Lower lobe of right lung (tissue), 2 donors: Measurements from ENCODE around the gene IP6K3. TPM values are rescaled to one million over a fixed set of nuclear protein-coding genes. Genes with fewer than 3 reads are reported as not detected.
A peak's percentile ranks its signal among the peaks of the same experiment; 100 is the strongest.

Source experiments
- ATAC-seq, 2 donors: fragments of 200-7000 bp; cut with Tn5 transposase; one replicate each; pipeline ENCODE4 v1.9.1; 2020 to 2022; ENCODE audit warnings: mild to moderate bottlenecking in 2 of 2, moderate library complexity in 2 of 2
- DNase-seq: peaks from one replicate; pipeline ENCODE4 v3.0.0-alpha.2; 2020
- H3K27ac ChIP-seq: fragments of 200-600 bp; one replicate; pipeline ENCODE4 v1.8.0; 2022
- H3K27me3 ChIP-seq: fragments of 200-600 bp; one replicate; pipeline ENCODE4 v1.8.0; 2022; ENCODE audit warnings: low read depth
- H3K36me3 ChIP-seq: fragments of 200-600 bp; one replicate; pipeline ENCODE4 v1.8.0; 2022; ENCODE audit warnings: mild to moderate bottlenecking
- H3K4me1 ChIP-seq: fragments of 200-600 bp; one replicate; pipeline ENCODE4 v1.8.0; 2022
- H3K4me3 ChIP-seq: fragments of 200-600 bp; one replicate; pipeline ENCODE4 v1.8.0; 2022; ENCODE audit warnings: mild to moderate bottlenecking
- H3K9me3 ChIP-seq: fragments of 200-600 bp; one replicate; pipeline ENCODE4 v1.8.0; 2022
- CTCF ChIP-seq: fragments of 200-600 bp; IDR thresholded peaks from one replicate; pipeline ENCODE4 v1.8.0; 2022; ENCODE audit warnings: antibody characterized with exemption, mild to moderate bottlenecking
- intact Hi-C: fragments of 100-400 bp; cut with DNase I; formaldehyde crosslinking; loops from one replicate; pipeline ENCODE4 v1.11.0; 2022
- total RNA-seq: library from RNA; stranded (reverse); fragmentation: NEBNext Ultra II Directional; extraction: Animal tissue kit (Norgen Biotek cat#: 25700); gene quantifications from one replicate; pipeline ENCODE4 v1.2.1, GENCODE V29; 2021
- donor health status: DM: no; HTN: yes; CAD: no; lungs with severe emphysema.

IP6K3 gene
- total RNA-seq, 1 donor from 2014 or later = 3.5 TPM

GRCh38 chr6:33790379-33790778 is 43.7 kb upstream of the IP6K3 start:
- ATAC-seq (no peak), DNase-seq (no peak)
- no peaks in the 10 kb centered on the region for H3K9me3 ChIP-seq
- H3K27ac ChIP-seq = no peak overlapping the region
- intact Hi-C loops = no loop called here
- no peaks in the 10 kb centered on the region for H3K27me3 ChIP-seq
- no peak for TF ChIP-seq CTCF
- peaks cover 33% of the 10 kb centered on the region for H3K4me1 ChIP-seq
- H3K36me3 ChIP-seq = peaks cover 8% of the 10 kb centered on the region
- no peak overlapping the region for H3K4me3 ChIP-seq

- ATAC-seq (no peak), DNase-seq (no peak)
- peak overlapping the region; percentile 97 for H3K27ac ChIP-seq
- peak overlapping the region; percentile 90 for H3K4me3 ChIP-seq
- H3K9me3 ChIP-seq = no peaks in the 10 kb centered on the region
- peaks cover 41% of the 10 kb centered on the region for H3K4me1 ChIP-seq
- H3K36me3 ChIP-seq = peaks cover 17% of the 10 kb centered on the region
- TF ChIP-seq CTCF = no peak
- intact Hi-C loops = no loop called here
- no peaks in the 10 kb centered on the region for H3K27me3 ChIP-seq
Measured at GRCh38 chr6:33789550-33789895, 42.8 kb upstream of the IP6K3 start.

GRCh38 chr6:33788694-33789549 is 42.2 kb upstream of the IP6K3 start, which contains the start of gene LEMD2:
LEMD2 (minus strand) TSS chr6:33789130; CDS start chr6:33789116, 14 bp downstream.
- peak; percentile 98 for ATAC-seq
- H3K4me1 ChIP-seq = peaks cover 45% of the 10 kb centered on the region
- TF ChIP-seq CTCF = no peak
- DNase-seq = peak; percentile 94
- H3K27ac ChIP-seq = peak within 1 kb of the TSS; percentile 97
- H3K36me3 ChIP-seq = peaks cover 23% of the 10 kb centered on the region
- no peaks in the 10 kb centered on the region for H3K27me3 ChIP-seq
- H3K9me3 ChIP-seq = no peaks in the 10 kb centered on the region
- intact Hi-C loops = no loop called here
- peak within 1 kb of the TSS; percentile 90 for H3K4me3 ChIP-seq

- TF ChIP-seq CTCF = no peak
- ATAC-seq (peak; percentile 74 to 80), DNase-seq (peak; percentile 85)
- Histone ChIP-seq H3K27me3 (no peaks in the 10 kb centered on the region), H3K4me1 (peaks cover 45% of the 10 kb centered on the region), H3K27ac (peak overlapping the region; percentile 97), H3K9me3 (no peaks in the 10 kb centered on the region), H3K36me3 (peaks cover 31% of the 10 kb centered on the region), H3K4me3 (peak overlapping the region; percentile 90)
- intact Hi-C loops = no loop called here
Measured at GRCh38 chr6:33787954-33788693, 41.4 kb upstream of the IP6K3 start.

- Histone ChIP-seq H3K27ac (peak overlapping the region; percentile 97), H3K27me3 (no peaks in the 10 kb centered on the region), H3K4me1 (peaks cover 45% of the 10 kb centered on the region), H3K9me3 (no peaks in the 10 kb centered on the region), H3K36me3 (peaks cover 37% of the 10 kb centered on the region), H3K4me3 (peak overlapping the region; percentile 90)
- DNase-seq (no peak), ATAC-seq (no peak)
- TF ChIP-seq CTCF = no peak
- intact Hi-C loops = no loop called here
Measured at GRCh38 chr6:33787346-33787953, 40.7 kb upstream of the IP6K3 start.
